GM12865 (cell line): ENCODE data around the gene ST7.
"Not testable (repeated sequence)": the region's sequence is repeated elsewhere in the genome, so short reads cannot be mapped to it uniquely, and the experiment has no call there.

Experiments
- DNase-seq: peaks from one replicate; pipeline ENCODE4 v3.0.0; 2010; ENCODE audit warnings: low read depth
- H3K4me3 ChIP-seq: 2 replicates; pipeline ENCODE4 v1.5.1; 2011; ENCODE audit warnings: mild to moderate bottlenecking, low read depth, low read length, control low read depth
- CTCF ChIP-seq: IDR thresholded peaks from 2 replicates; pipeline ENCODE4 v1.5.1; 2011; ENCODE audit warnings: low read length, control low read depth, low read depth, inconsistent platforms; ENCODE audit not compliant: insufficient read depth; ENCODE audit errors: missing control alignments

Gene ST7

GRCh38 chr7:116934580-116934979, 18.7 kb upstream of the ST7 start:
- DNase-seq: no peak

GRCh38 chr7:116936844-116937243, 16.5 kb upstream of the ST7 start:
- not testable (repeated sequence) for H3K4me3 ChIP-seq, DNase-seq

More at GRCh38 chr7:116934580-116934979, 18.7 kb upstream of the ST7 start:
- H3K4me3 ChIP-seq: no peak overlapping the region
- TF ChIP-seq CTCF: no peak

- DNase-seq: no peak
- TF ChIP-seq CTCF: no peak
- no peak overlapping the region for H3K4me3 ChIP-seq
These were observed 14.6 kb upstream of the ST7 start for GRCh38 chr7:116938678-116939077.

DNA sequence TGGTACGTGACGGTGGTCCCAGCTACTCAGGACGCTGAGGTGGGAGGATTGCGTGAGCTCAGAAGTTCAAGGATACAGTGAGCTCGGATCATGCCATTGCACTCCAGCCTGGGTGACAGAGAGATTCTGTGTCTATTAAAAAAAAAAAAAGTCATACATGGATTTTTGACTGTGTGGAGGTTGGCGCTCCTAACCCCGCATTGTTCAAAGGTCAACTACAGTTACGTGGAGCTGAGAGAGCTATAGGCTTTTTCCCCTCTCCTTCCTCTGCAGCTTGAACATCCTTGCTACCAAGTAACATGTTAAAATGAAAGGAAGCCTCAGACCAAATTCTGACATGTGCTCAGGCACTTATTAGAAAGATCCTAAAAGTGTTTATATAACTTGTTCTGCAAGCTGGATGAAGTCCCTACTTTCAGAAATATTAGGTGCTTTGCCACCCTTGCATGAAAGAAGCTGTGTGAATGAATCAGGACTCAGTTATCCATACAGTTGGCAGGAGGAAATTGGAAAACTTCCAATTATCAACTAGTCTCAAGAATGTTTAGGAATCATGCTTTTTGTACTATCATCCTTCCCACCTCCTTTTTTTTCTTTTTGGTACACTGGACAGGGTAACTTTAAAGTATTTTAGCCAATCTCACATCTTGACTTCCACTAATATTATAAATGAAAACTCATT, 12.5 kb upstream of the ST7 start:
- TF ChIP-seq CTCF: no peak
- no peak for DNase-seq
- no peak overlapping the region for H3K4me3 ChIP-seq

DNA sequence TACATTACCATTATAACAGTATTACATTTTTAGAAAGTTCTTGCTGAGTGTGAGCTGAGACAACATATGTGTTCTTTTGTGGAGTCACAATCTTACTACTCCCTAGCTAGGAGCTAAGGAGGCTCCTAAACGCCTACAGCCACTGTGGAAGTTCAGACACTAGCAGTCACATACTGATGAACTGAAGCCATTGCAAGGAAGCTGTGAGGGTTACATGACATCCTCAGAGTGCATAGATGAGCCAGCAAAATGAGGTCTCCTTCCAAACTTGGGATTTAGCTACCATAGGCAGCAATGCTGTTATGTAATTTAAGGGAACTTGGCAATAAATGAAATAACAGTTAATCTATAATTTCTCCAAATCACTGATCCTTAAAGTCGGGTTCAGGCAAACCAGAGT, 10.8 kb upstream of the ST7 start:
- no peak for TF ChIP-seq CTCF
- no peak for DNase-seq
- H3K4me3 ChIP-seq: no peak overlapping the region

DNA sequence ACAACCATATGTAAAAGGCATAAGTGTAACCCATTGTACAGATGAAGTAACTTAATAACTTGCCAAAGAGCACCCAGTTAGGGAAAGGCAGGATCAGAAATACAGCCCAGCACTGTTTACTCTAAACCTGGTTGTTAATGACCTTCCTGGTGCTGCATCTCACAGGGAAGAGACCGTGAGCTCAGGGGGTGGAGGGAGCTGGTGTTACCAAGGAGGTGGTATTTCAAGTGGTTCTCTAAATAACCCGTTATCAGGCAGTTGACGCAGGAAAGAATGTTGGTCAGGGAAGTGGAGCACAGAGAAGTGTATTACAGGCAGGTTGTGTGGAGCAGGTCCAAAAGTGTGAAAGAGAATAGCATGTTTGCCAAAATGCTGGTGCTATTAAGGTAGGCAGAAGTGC, 4.4 kb upstream of the ST7 start:
- TF ChIP-seq CTCF: no peak
- H3K4me3 ChIP-seq: no peak overlapping the region
- DNase-seq: no peak

- DNase-seq: no peak
- H3K4me3 ChIP-seq: no peak overlapping the region
- no peak for TF ChIP-seq CTCF
These were observed 3.1 kb upstream of the ST7 start for GRCh38 chr7:116949941-116950801.
